ENCODE data around the gene KRTAP9-6.
"Not testable (repeated sequence)": the region's sequence is repeated elsewhere in the genome, so short reads cannot be mapped to it uniquely, and the experiment has no call there.

Gene KRTAP9-6

GRCh38 chr17:41271323-41271722 lies 6.1 kb downstream of the KRTAP9-6 start:
- DNase-seq (ENCODE audit: low read depth in 3 of 3, low spot score in 1 of 3) = not testable (repeated sequence)

- no peak for DNase-seq (ENCODE audit: low read depth in 3 of 3, low spot score in 1 of 3)
Measured at GRCh38 chr17:41271858-41272257, 6.7 kb downstream of the KRTAP9-6 start.

DNA sequence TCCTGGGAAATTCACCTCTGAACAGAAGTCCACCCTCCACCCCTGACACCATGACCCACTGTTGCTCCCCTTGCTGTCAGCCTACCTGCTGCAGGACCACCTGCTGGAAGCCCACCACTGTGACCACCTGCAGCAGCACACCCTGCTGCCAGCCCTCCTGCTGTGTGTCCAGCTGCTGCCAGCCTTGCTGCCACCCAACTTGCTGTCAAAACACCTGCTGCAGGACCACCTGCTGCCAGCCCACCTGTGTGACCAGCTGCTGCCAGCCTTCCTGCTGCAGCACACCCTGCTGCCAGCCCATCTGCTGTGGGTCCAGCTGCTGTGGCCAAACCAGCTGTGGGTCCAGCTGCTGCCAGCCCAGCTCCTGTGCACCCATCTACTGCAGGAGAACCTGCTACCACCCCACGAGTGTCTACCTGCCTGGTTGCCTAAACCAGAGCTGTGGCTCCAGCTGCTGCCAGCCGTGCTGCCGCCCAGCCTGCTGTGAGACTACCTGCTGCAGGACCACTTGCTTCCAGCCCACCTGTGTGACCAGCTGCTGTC lies 10.5 kb downstream of the KRTAP9-6 start, which contains the start of gene KRTAP9-7:
KRTAP9-7 (plus strand) TSS at position 51 of the 543 bp plus-strand sequence; CDS start at position 51, 0 bp downstream.
- DNase-seq (ENCODE audit: low read depth in 3 of 3, low spot score in 1 of 3) = not testable (repeated sequence)

DNA sequence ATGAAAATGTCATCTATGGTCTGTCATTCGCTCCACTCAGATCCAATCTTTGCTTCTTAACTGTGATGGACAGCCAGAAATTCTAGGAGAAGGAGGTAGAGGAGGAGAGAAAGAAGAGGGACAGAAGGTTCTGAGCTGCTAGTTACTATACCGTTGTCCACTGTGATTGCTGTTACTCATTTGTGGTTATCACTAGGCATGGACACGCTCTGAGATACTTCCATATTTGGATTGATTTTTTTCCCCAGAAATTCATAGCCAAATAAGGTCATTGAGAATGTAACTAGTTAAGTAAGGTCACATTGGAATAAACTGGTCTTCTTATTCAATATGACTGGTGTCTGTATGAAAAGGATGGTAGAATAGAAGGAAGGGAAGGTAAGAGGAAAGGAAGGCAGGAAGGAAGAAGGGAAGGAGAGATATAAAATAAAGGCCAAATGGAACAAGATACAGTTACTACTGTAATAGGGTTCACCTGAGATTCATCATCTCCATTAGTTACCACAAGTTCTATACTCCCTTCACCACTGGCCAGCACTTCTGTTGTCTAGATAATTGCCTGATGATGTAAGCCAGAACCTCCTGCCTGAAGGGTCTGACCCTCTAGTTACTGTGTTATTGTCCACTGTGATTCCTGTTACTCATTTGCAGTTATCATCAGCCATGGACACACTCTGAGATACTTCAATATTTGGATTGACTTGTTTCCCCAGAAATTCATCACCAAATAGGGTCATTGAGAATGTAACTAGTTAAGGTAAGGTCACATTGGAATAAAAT lies 13.2 kb downstream of the KRTAP9-6 start:
- no peak for DNase-seq (ENCODE audit: low read depth in 3 of 3, low spot score in 1 of 3)

DNA sequence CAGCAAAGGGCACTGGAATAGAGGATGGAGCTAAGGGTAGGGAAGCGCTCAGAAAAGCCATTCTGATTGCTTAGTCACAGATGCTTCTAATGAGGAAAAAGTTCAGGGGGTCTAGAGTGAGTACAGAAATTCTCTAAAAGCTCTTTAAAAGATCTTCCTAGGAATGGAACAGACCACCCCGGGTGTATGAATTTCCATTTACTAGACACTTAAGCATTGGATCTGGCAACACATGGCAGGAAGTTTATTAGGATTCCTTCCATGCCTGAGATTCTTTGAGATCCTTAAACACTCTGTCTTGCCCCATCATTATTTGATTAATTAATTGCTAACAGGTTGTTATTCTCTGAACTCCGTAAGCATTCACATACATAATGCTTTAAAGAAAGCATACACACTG lies 18.9 kb downstream of the KRTAP9-6 start:
- DNase-seq (ENCODE audit: low read depth in 3 of 3, low spot score in 1 of 3) = no peak

GRCh38 chr17:41284546-41284945 lies 19.4 kb downstream of the KRTAP9-6 start:
- DNase-seq (ENCODE audit: low read depth in 3 of 3, low spot score in 1 of 3) = no peak

GRCh38 chr17:41287050-41287449 lies 21.9 kb downstream of the KRTAP9-6 start:
- no peak for DNase-seq (ENCODE audit: low read depth in 3 of 3, low spot score in 1 of 3)

DNA sequence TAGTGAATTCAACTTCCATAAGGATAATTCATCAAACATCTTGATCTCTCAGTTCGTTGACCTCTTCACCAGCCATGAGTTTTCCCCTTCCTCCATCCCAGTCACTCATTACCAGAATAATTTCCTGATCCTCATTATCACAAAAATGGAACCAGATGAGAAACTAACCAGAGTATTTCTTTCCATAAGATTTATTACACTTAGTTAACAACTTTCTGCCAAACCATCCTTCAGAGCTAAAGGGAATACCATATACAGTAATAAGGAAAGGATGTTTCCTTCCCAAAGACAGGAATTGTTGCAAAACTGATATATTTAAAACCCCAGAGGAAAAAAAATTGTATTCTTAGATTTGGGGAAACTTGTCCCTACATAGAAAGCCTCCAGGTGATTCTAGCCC lies 28.8 kb downstream of the KRTAP9-6 start:
- no peak for DNase-seq (ENCODE audit: low read depth in 3 of 3, low spot score in 1 of 3)

GRCh38 chr17:41296846-41297245 lies 31.7 kb downstream of the KRTAP9-6 start:
- DNase-seq (ENCODE audit: low read depth in 3 of 3, low spot score in 1 of 3) = no peak

DNA sequence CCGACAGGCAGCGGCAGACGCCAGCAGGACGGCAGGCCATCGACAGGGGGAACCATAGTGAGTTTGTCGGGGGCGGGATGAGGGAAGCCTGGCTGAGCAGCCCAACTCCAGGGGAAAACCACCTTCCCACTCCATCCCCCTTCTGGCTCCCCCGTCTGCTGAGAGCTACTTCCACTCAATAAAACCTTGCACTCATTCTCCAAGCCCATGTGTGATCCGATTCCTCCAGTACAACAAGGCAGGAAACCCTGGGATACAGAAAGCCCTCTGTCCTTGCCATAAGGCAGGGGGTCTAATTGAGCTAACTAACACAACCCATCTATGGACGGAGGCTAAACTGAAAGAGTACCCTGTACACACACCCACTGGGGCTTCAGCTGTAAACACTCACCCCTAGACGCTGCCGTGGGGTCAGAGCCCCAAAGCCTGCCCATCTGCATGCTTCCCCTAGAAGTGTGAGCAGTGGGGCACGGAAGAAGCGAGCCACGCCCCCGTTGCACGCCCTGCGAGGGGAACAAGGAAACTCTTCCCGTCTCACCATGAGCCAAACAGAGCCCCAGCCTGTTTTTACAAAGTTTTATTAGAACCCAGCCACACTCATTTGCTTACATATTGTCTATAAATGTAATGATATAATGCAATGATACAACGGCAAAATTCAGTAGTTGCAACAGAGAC lies 33.4 kb downstream of the KRTAP9-6 start:
- DNase-seq (ENCODE audit: low read depth in 3 of 3, low spot score in 1 of 3) = no peak

DNA sequence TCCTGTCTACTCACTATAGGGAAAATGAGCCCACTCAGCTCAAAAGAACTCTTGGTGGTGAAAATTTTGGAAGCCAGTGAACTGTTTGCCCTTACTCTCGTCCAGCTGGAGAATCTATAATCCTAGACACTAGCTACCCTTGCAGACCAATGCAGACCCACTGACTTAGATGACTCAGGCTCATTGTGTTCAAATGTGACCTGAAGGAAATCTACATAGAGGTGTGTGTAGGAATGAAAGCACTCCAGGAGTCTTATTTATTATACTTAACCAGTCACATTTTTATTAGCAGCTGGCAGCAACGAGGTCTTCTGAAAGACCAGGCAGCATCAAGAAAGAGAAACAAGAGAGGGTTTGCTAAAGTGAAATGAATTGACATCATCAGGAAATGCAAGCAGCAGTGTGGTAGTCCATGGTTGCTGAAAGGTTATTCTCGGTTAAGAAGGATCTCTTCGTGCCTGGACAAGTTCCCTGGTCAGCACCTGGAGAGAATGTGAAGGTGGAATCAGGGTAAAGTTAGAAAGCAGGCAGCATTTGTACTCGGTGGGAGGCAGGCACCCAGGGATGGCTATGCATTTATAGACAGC lies 36.1 kb downstream of the KRTAP9-6 start:
- DNase-seq (ENCODE audit: low read depth in 3 of 3, low spot score in 1 of 3) = no peak

GRCh38 chr17:41301916-41302901 lies 37.0 kb downstream of the KRTAP9-6 start, which contains the start of gene KRTAP29-1:
Gene KRTAP29-1, minus strand, starts transcription at chr17:41302851. Its CDS starts 0 bp downstream, at chr17:41302851.
- no peak for DNase-seq (ENCODE audit: low read depth in 3 of 3, low spot score in 1 of 3)

GRCh38 chr17:41302981-41303380 lies 37.8 kb downstream of the KRTAP9-6 start:
- no peak for DNase-seq (ENCODE audit: low read depth in 3 of 3, low spot score in 1 of 3)

DNA sequence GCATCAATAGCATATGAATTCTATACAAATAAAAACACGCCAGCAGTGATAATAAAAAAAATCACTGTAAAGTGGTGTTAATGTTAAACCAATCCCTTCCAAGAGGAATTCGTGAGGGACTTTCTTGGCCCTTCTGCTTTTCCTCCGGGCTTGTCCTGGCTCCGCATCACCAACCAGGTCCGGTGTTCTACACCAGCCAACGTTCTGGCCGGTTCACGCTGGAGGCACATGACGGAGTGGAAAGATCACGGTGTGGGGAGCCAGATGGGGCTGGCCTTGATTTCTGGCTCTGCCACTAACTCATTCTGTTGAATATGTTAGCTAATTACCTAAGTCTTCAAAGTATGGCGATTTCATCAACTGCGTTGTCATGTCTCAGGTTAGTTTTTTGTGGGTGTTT lies 38.9 kb downstream of the KRTAP9-6 start:
- no peak for DNase-seq (ENCODE audit: low read depth in 3 of 3, low spot score in 1 of 3)

DNA sequence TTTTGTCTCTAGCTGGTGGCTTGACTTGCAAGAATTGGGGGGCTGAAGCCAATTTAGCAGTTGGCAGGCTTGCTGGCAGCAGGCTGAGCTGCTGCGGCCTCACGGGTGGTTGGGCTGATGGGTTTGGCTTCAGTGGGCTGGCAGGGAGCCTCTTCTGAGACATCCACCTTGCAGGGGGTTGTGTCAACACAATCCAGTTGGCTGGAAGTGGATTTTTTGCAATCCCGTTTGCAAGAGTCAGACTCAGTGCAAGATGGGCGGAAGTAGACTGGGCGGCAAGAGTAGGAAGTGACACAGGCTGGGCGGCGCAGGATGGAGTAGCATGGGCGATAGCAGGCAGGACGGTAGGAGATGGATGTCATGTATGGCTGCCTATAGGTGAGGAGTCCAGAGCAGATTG lies 42.5 kb downstream of the KRTAP9-6 start:
- no peak for DNase-seq (ENCODE audit: low read depth in 3 of 3, low spot score in 1 of 3)

DNA sequence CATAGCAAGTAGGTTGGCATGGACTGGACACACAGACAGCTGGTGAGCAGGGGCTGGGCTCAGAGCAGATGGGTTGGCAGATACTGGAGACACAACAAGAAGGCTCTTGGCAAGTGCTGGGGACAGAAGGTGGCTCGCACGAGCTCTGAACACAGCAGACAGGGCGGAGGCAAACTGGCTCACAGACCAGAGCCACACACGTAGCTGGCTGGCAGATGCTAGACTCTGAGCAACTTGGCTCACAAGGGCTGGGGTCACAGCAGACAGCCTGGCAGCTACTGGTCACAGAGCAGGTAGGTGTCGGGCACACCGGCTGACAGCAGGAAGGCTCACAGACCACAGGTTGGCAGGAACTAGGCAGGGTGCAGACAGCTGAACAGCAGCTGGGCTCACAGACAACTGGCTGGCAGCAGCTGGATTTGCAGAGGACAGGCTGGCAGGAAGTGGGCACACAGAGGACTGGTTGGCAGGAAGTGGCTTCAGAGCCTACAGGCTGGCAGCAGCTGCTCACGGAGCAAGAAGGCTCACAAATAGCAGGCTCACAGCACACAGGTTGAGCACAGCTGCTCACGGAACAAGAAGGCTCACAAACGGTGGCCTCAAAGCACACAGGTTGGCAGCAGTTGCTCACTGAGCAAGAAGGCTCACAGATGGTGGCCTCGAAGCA lies 43.2 kb downstream of the KRTAP9-6 start:
- DNase-seq (ENCODE audit: low read depth in 3 of 3, low spot score in 1 of 3) = peak; percentile 8 to 77 (median 63)

DNA sequence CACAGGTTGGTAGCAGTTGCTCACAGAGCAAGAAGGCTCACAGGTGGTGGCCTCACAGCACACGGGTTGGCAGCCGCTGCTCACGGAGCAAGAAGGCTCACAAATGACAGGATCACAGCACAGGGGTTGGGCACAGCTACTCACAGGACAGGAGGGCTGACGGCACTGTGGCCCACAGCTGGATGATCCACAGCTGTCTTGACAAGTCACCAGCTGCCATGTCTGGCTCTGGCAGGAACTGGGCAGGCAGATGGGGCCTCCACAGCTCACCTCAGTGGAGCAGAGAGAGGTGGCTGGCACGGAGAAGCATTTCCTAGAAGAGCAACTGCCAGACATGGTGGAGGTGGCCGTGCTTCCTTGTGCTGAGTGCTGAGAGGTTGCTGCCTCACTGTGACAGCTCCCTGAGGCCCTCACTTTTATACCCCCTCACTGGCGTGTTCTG lies 43.8 kb downstream of the KRTAP9-6 start, which contains the start of gene KRTAP16-1:
KRTAP16-1 (minus strand) TSS at position 392 of the 442 bp plus-strand sequence; CDS start at position 336, 56 bp downstream.
- peak in 2 of 3 donors; percentile 14 to 18 for DNase-seq (ENCODE audit: low read depth in 3 of 3, low spot score in 1 of 3)

DNA sequence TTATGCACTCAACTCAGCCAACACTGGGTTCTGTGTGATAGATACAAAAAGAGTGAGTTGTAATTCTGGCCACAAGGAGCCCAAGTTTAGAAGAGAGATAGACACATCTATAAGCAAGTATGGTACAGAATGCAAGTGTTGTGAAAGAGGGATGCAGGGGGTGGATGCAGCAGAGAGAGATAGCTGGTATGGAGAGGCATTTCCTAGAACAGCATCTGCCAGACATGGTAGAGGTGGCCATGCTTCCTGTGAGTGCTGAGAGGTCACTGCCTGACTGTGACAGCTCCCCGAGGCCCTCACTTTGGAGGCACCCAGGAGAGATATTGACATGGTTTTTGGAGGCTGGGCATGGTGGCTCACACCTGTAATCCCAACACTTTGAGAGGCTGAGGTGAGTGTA lies 45.9 kb downstream of the KRTAP9-6 start:
- DNase-seq (ENCODE audit: low read depth in 3 of 3, low spot score in 1 of 3) = no peak

- DNase-seq (ENCODE audit: low read depth in 3 of 3, low spot score in 1 of 3) = no peak
Measured at GRCh38 chr17:41315204-41315794, 50.1 kb downstream of the KRTAP9-6 start, which contains the start of gene KRTAP17-1. Gene KRTAP17-1, minus strand, starts transcription at chr17:41315710. Its CDS starts 60 bp downstream, at chr17:41315650.

Data from stimulated activated CD4-positive, alpha-beta T cell treated with anti-CD3 and anti-CD28 coated beads, TNF-alpha, amount 100 ng/mL, for 1 hour (primary cell).